Prostate gland (tissue), 2 donors: ENCODE measurements around the gene DUSP21. TPM values are rescaled to one million over a fixed set of nuclear protein-coding genes. Genes with fewer than 3 reads are reported as not detected.
A peak's percentile ranks its signal among the peaks of the same experiment; 100 is the strongest.
"Not testable (repeated sequence)": the region's sequence is repeated elsewhere in the genome, so short reads cannot be mapped to it uniquely, and the experiment has no call there.

ENCODE experiments used
- DNase-seq: peaks from one replicate; pipeline ENCODE4 v3.0.0-alpha.2; 2019; ENCODE audit warnings: low spot score
- H3K27ac ChIP-seq, 2 donors: fragments of 200-600 bp; sonication (generic); 2 replicates each; pipeline ENCODE4 v1.5.1; 2017 to 2019
- H3K27me3 ChIP-seq: fragments of 200-600 bp; sonication (generic); replicated peaks from 2 replicates; pipeline ENCODE4 v1.5.1; 2019; ENCODE audit not compliant: insufficient read depth
- H3K36me3 ChIP-seq, 2 donors: fragments of 200-600 bp; sonication (generic); 1 replicate in 1 of 2; 2 replicates in 1 of 2; pipeline versions ENCODE4 v1.5.1 to v1.8.1; 2017 to 2019
- H3K4me1 ChIP-seq: fragments of 200-600 bp; sonication (generic); replicated peaks from 2 replicates; pipeline ENCODE4 v1.5.1; 2019
- H3K4me3 ChIP-seq, 2 donors: fragments of 200-600 bp; sonication (generic); 2 replicates each; pipeline ENCODE4 v1.5.1; 2017 to 2019
- H3K9me3 ChIP-seq: fragments of 200-600 bp; sonication (generic); 2 replicates; pipeline ENCODE4 v1.5.1; 2017
- CTCF ChIP-seq, 4 experiments: fragments of 200-600 bp in 2 of 4; fragments of 450-650 bp in 2 of 4; sonication (generic) in 2 of 4; IDR thresholded peaks; 1 replicate in 3 of 4; 2 replicates in 1 of 4; pipeline ENCODE4 v1.5.1; 2016 to 2019; ENCODE audit warnings: antibody characterized with exemption in 4 of 4, mild to moderate bottlenecking in 2 of 4, moderate library complexity in 2 of 4
- POLR2A ChIP-seq: fragments of 450-650 bp; IDR thresholded peaks from one replicate; pipeline ENCODE4 v1.6.1; 2016; ENCODE audit warnings: antibody characterized with exemption, mild to moderate bottlenecking
- POLR2AphosphoS5 ChIP-seq: sonication (generic); formaldehyde crosslinking; IDR thresholded peaks from one replicate; pipeline ENCODE4 v1.6.1; 2017; ENCODE audit warnings: antibody characterized with exemption
- WGBS: methylation state at CpG from one replicate; pipeline ENCODE4 v1.1.5; 2018; 5-methylcytosine and 5-hydroxymethylcytosine counted together
- intact Hi-C: fragments of 100-400 bp; cut with DNase I; formaldehyde crosslinking; loops from one replicate; pipeline ENCODE4 v1.14.2; 2022
- total RNA-seq, 2 donors: library from RNA; depleted of rRNA; stranded (reverse); fragments of >200 nt; gene quantifications; one replicate each; pipeline ENCODE4 v1.1.0, GENCODE V29; 2016

DUSP21 gene
- total RNA-seq, 2 donors from 2014 or later: 5.1 TPM; not detected in 1

- Histone ChIP-seq H3K4me3 (no peak overlapping the region), H3K9me3 (no peaks in the 10 kb centered on the region), H3K36me3 (no peaks in the 10 kb centered on the region), H3K27ac (no peak overlapping the region), H3K27me3 (no peaks in the 10 kb centered on the region), H3K4me1 (no peaks in the 10 kb centered on the region)
- intact Hi-C loops: no loop called here
- TF ChIP-seq CTCF (IDR thresholded peaks at IDR 0.05) (no peak), POLR2A (no peak), POLR2AphosphoS5 (no peak)
- 84% methylated on average over 10 of the region's 10 CpGs for WGBS
- DNase-seq: no peak
These were observed 1.1 kb upstream of the DUSP21 start for GRCh38 chrX:44842550-44843317.

GRCh38 chrX:44843318-44843702, 511 bp upstream of the DUSP21 start:
- 55% methylated on average over 2 of the region's 2 CpGs for WGBS
- Histone ChIP-seq H3K4me3 (no peak overlapping the region), H3K27ac (no peak overlapping the region), H3K9me3 (no peaks in the 10 kb centered on the region), H3K36me3 (no peaks in the 10 kb centered on the region), H3K27me3 (no peaks in the 10 kb centered on the region), H3K4me1 (no peaks in the 10 kb centered on the region)
- no peak for TF ChIP-seq CTCF (IDR thresholded peaks at IDR 0.05)
- TF ChIP-seq POLR2A: no peak
- no peak for TF ChIP-seq POLR2AphosphoS5
- no peak for DNase-seq
- intact Hi-C loops: no loop called here

- DNase-seq: no peak
- intact Hi-C loops: no loop called here
- WGBS: 98% methylated on average over 26 of the region's 26 CpGs
These were observed 383 bp downstream of the DUSP21 start for GRCh38 chrX:44844204-44844603.

GRCh38 chrX:44850891-44851290, 7.1 kb downstream of the DUSP21 start:
- 88% methylated on average over 6 of the region's 6 CpGs for WGBS
- H3K4me3 ChIP-seq, DNase-seq, H3K9me3 ChIP-seq, H3K27ac ChIP-seq, H3K27me3 ChIP-seq, intact Hi-C loops, H3K36me3 ChIP-seq, H3K4me1 ChIP-seq: not testable (repeated sequence)

More at GRCh38 chrX:44844204-44844603, 383 bp downstream of the DUSP21 start:
- no peaks in the 10 kb centered on the region for H3K36me3 ChIP-seq
- no peaks in the 10 kb centered on the region for H3K27me3 ChIP-seq
- no peak overlapping the region for H3K4me3 ChIP-seq
- TF ChIP-seq POLR2A (no peak), POLR2AphosphoS5 (no peak), CTCF (IDR thresholded peaks at IDR 0.05) (no peak)
- no peaks in the 10 kb centered on the region for H3K9me3 ChIP-seq
- no peak overlapping the region for H3K27ac ChIP-seq
- no peaks in the 10 kb centered on the region for H3K4me1 ChIP-seq

- Histone ChIP-seq H3K4me3 (no peak overlapping the region), H3K36me3 (no peaks in the 10 kb centered on the region), H3K9me3 (no peaks in the 10 kb centered on the region), H3K27me3 (no peaks in the 10 kb centered on the region), H3K4me1 (no peaks in the 10 kb centered on the region), H3K27ac (peak overlapping the region; percentile 96)
- WGBS: 45% methylated on average over 11 of the region's 16 CpGs
- no peak for DNase-seq
- TF ChIP-seq POLR2A: no peak
- no peak for TF ChIP-seq CTCF (IDR thresholded peaks at IDR 0.05)
- TF ChIP-seq POLR2AphosphoS5: no peak
- intact Hi-C loops: loop anchor here (5.0 to 10.0 kb wide), 2 partner anchors 194 to 899 kb away; partner anchors contain the start of gene NDP
These were observed 27.4 kb downstream of the DUSP21 start for GRCh38 chrX:44871114-44871645.
